H9 (cell line): ENCODE measurements around the gene CFAP45. TPM values are rescaled to one million over a fixed set of nuclear protein-coding genes. Genes with fewer than 3 reads are reported as not detected.

Source experiments
- DNase-seq: peaks from one replicate; pipeline ENCODE4 v3.0.0-alpha.2; 2017
- H2AFZ ChIP-seq: one replicate; pipeline ENCODE4 v1.6.1; 2013; ENCODE audit warnings: mild to moderate bottlenecking, low read length, control low read depth, moderate library complexity
- H2AK5ac ChIP-seq: 2 replicates; pipeline ENCODE4 v1.6.1; 2013; ENCODE audit warnings: low read length, control low read depth, mixed read lengths; ENCODE audit not compliant: insufficient read length
- H2BK120ac ChIP-seq: one replicate; pipeline ENCODE4 v1.6.1; 2013; ENCODE audit warnings: low read depth, mild to moderate bottlenecking, low read length, control low read depth, inconsistent platforms; ENCODE audit not compliant: poor library complexity, severe bottlenecking
- H2BK12ac ChIP-seq: 2 replicates; pipeline ENCODE4 v1.6.1; 2013; ENCODE audit warnings: low read length, control low read depth, mixed read lengths, low read depth; ENCODE audit not compliant: insufficient read length
- H2BK15ac ChIP-seq: 2 replicates; pipeline ENCODE4 v1.6.1; 2013; ENCODE audit warnings: low read depth, low read length, control low read depth
- H2BK20ac ChIP-seq: one replicate; pipeline ENCODE4 v1.6.1; 2013; ENCODE audit warnings: low read depth, mild to moderate bottlenecking, low read length, control low read depth, inconsistent platforms; ENCODE audit not compliant: poor library complexity, severe bottlenecking
- H2BK5ac ChIP-seq: 2 replicates; pipeline ENCODE4 v1.6.1; 2013; ENCODE audit warnings: low read length, control low read depth, mixed read lengths; ENCODE audit not compliant: insufficient read length
- H3K14ac ChIP-seq: 2 replicates; pipeline ENCODE4 v1.6.1; 2013; ENCODE audit warnings: low read length, control low read depth; ENCODE audit not compliant: insufficient read depth
- H3K18ac ChIP-seq: 2 replicates; pipeline ENCODE4 v1.6.1; 2013; ENCODE audit warnings: low read depth, mild to moderate bottlenecking, mixed read lengths, low read length, control low read depth; ENCODE audit not compliant: insufficient read length
- H3K23ac ChIP-seq: 2 replicates; pipeline ENCODE4 v1.6.1; 2013; ENCODE audit warnings: low read length, control low read depth, mixed read lengths, low read depth; ENCODE audit not compliant: insufficient read length
- H3K23me2 ChIP-seq: 2 replicates; pipeline ENCODE4 v1.6.1; 2013; ENCODE audit warnings: low read depth, mild to moderate bottlenecking, mixed read lengths, low read length, control low read depth; ENCODE audit not compliant: insufficient read length, poor library complexity, severe bottlenecking
- H3K27ac ChIP-seq: 2 replicates; pipeline ENCODE4 v1.5.1; 2013; ENCODE audit warnings: low read length, control low read depth, mixed read lengths, low read depth; ENCODE audit not compliant: insufficient read length
- H3K27me3 ChIP-seq: 2 replicates; pipeline ENCODE4 v1.6.1; 2013; ENCODE audit warnings: low read length, control low read depth, inconsistent platforms; ENCODE audit not compliant: insufficient read depth
- H3K4ac ChIP-seq: 2 replicates; pipeline ENCODE4 v1.6.1; 2013; ENCODE audit warnings: low read depth, mild to moderate bottlenecking, control low read depth, inconsistent platforms, low read length, moderate library complexity
- H3K4me1 ChIP-seq: 2 replicates; pipeline ENCODE4 v1.6.1; 2013; ENCODE audit warnings: low read length, control low read depth, inconsistent platforms; ENCODE audit not compliant: insufficient read depth
- H3K4me2 ChIP-seq: 2 replicates; pipeline ENCODE4 v1.6.1; 2013; ENCODE audit warnings: low read length, control low read depth, mixed read lengths; ENCODE audit not compliant: insufficient read length, insufficient read depth
- H3K56ac ChIP-seq: 2 replicates; pipeline ENCODE4 v1.6.1; 2013; ENCODE audit warnings: low read depth, mild to moderate bottlenecking, mixed read lengths, low read length, control low read depth; ENCODE audit not compliant: insufficient read length
- H3K79me1 ChIP-seq: 2 replicates; pipeline ENCODE4 v1.6.1; 2013; ENCODE audit warnings: low read depth, mild to moderate bottlenecking, moderate library complexity, low read length, control low read depth, inconsistent platforms; ENCODE audit not compliant: insufficient read depth, poor library complexity, severe bottlenecking
- H3K79me2 ChIP-seq: 2 replicates; pipeline ENCODE4 v1.6.1; 2013; ENCODE audit warnings: low read length, control low read depth, inconsistent platforms; ENCODE audit not compliant: insufficient read depth
- H3K9ac ChIP-seq: 2 replicates; pipeline ENCODE4 v1.6.1; 2013; ENCODE audit warnings: low read length, control low read depth, mixed read lengths; ENCODE audit not compliant: insufficient read length; ENCODE audit errors: extremely low read depth
- H3K9me3 ChIP-seq: one replicate; pipeline ENCODE4 v1.6.1; 2013; ENCODE audit warnings: low read depth, low read length, inconsistent platforms; ENCODE audit not compliant: control insufficient read depth
- H3T11ph ChIP-seq: one replicate; pipeline ENCODE4 v1.6.1; 2013; ENCODE audit warnings: mild to moderate bottlenecking, low read length, control low read depth, inconsistent platforms
- H4K20me1 ChIP-seq: one replicate; pipeline ENCODE4 v1.6.1; 2013; ENCODE audit not compliant: control insufficient read depth, insufficient read length, insufficient read depth
- H4K5ac ChIP-seq: 2 replicates; pipeline ENCODE4 v1.6.1; 2013; ENCODE audit warnings: low read depth, mild to moderate bottlenecking, mixed read lengths, low read length, control low read depth; ENCODE audit not compliant: insufficient read length
- H4K8ac ChIP-seq: replicated peaks from 2 replicates; pipeline ENCODE4 v1.6.1; 2013; ENCODE audit warnings: low read length, control low read depth, mixed read lengths, low read depth; ENCODE audit not compliant: insufficient read length
- H4K91ac ChIP-seq: 2 replicates; pipeline ENCODE4 v1.6.1; 2013; ENCODE audit warnings: low read depth, mild to moderate bottlenecking, moderate library complexity, mixed read lengths, low read length, control low read depth; ENCODE audit not compliant: insufficient read length
- H3K27ac Mint-ChIP-seq, 3 experiments: 2 replicates in 2 of 3; 3 replicates in 1 of 3; pipeline ENCODE4 v1.8.0; 2020 to 2021; ENCODE audit warnings: mixed read lengths in 3 of 3, mild to moderate bottlenecking in 1 of 3, moderate library complexity in 1 of 3
- H3K27me3 Mint-ChIP-seq: 2 replicates; pipeline ENCODE4 v1.8.0; 2021; ENCODE audit warnings: low read depth, mild to moderate bottlenecking, moderate library complexity, mixed read lengths
- H3K36me3 Mint-ChIP-seq, 3 experiments: 2 replicates in 2 of 3; 3 replicates in 1 of 3; pipeline ENCODE4 v1.8.0; 2020 to 2021; ENCODE audit warnings: low read depth in 3 of 3, mixed read lengths in 3 of 3; ENCODE audit not compliant: insufficient read depth in 1 of 3
- H3K4me1 Mint-ChIP-seq, 2 experiments: 2 replicates each; pipeline ENCODE4 v1.8.0; 2020; ENCODE audit warnings: mixed read lengths in 2 of 2
- H3K4me3 Mint-ChIP-seq, 2 experiments: 2 replicates in 1 of 2; 3 replicates in 1 of 2; pipeline ENCODE4 v1.8.0; 2020 to 2021; ENCODE audit warnings: mild to moderate bottlenecking in 2 of 2, mixed read lengths in 2 of 2, moderate library complexity in 1 of 2
- H3K9me3 Mint-ChIP-seq, 2 experiments: 2 replicates in 1 of 2; 3 replicates in 1 of 2; pipeline ENCODE4 v1.8.0; 2020; ENCODE audit warnings: mild to moderate bottlenecking in 2 of 2, mixed read lengths in 2 of 2, moderate library complexity in 1 of 2
- WGBS: extraction: QIAGEN DNeasy Blood & Tissue Kit; methylation state at CpG from one replicate; pipeline ENCODE4 v1.1.7; 2013; ENCODE audit warnings: missing lambda C conversion rate, low lambda C conversion rate, mixed read lengths; ENCODE audit not compliant: insufficient read length; ENCODE audit errors: extremely low coverage; 5-methylcytosine and 5-hydroxymethylcytosine counted together
- total RNA-seq: library from RNA; stranded (reverse); gene quantifications from 2 replicates; pipeline ENCODE4 v1.2.1, GENCODE V29; 2021
- TF ChIP-seq, protein P1 (sequence below): fragments of 200-600 bp; sonication (generic); conservative IDR thresholded peaks from 3 replicates; pipeline ENCODE4 v1.8.0; 2021; ENCODE audit warnings: antibody characterized with exemption, mild to moderate bottlenecking

CFAP45 gene
- total RNA-seq, 1 experiment from 2014 or later = 0.85 TPM

DNA sequence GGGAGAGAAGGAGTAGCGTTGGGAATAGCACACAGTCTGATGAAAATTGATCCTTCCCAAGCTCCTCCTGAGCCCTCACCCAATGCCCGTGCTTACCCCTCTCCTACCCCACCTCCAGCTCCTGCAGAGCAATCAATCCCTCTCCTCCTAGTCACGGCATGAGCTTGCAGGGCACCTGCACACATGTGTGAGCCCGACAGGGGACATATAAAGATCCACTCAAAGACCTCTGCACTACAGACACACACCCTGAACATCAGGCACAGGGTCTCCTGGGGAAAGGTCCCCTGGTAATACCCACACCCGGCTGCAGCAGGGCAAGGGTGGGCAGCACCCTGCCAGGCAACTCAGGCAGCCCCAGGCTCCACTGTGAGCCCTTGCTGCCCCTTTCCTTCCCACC, 37.9 kb downstream of the CFAP45 start:
- H3K23ac ChIP-seq = no peak overlapping the region
- TF ChIP-seq, protein P1, sequence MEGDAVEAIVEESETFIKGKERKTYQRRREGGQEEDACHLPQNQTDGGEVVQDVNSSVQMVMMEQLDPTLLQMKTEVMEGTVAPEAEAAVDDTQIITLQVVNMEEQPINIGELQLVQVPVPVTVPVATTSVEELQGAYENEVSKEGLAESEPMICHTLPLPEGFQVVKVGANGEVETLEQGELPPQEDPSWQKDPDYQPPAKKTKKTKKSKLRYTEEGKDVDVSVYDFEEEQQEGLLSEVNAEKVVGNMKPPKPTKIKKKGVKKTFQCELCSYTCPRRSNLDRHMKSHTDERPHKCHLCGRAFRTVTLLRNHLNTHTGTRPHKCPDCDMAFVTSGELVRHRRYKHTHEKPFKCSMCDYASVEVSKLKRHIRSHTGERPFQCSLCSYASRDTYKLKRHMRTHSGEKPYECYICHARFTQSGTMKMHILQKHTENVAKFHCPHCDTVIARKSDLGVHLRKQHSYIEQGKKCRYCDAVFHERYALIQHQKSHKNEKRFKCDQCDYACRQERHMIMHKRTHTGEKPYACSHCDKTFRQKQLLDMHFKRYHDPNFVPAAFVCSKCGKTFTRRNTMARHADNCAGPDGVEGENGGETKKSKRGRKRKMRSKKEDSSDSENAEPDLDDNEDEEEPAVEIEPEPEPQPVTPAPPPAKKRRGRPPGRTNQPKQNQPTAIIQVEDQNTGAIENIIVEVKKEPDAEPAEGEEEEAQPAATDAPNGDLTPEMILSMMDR = no peak
- no peak overlapping the region for H4K5ac ChIP-seq
- H3K9ac ChIP-seq = no peak overlapping the region
- no peak overlapping the region for H2AK5ac ChIP-seq
- Mint-ChIP-seq H3K4me1 (peaks cover 15 to 21% of the 10 kb centered on the region in 2 experiments), H3K4me3 (no peak overlapping the region), H3K27me3 (peaks cover 30% of the 10 kb centered on the region), H3K27ac (no peak overlapping the region; a peak in 1 of 7 replicates), H3K9me3 (no peaks in the 10 kb centered on the region), H3K36me3 (no peaks in the 10 kb centered on the region)
- H4K8ac ChIP-seq = no peak overlapping the region
- no peak overlapping the region for H3T11ph ChIP-seq
- H3K18ac ChIP-seq = no peak overlapping the region
- no peaks in the 10 kb centered on the region for H3K79me2 ChIP-seq
- no peaks in the 10 kb centered on the region for H3K79me1 ChIP-seq
- H4K91ac ChIP-seq = no peak overlapping the region
- H3K27me3 ChIP-seq = no peaks in the 10 kb centered on the region
- H2AFZ ChIP-seq = no peak overlapping the region
- H2BK12ac ChIP-seq = no peak overlapping the region
- H3K23me2 ChIP-seq = no peaks in the 10 kb centered on the region
- H2BK20ac ChIP-seq = no peak overlapping the region
- DNase-seq = no peak
- no peak overlapping the region for H3K27ac ChIP-seq
- H3K9me3 ChIP-seq = no peaks in the 10 kb centered on the region
- H3K4me2 ChIP-seq = no peak overlapping the region
- H2BK5ac ChIP-seq = no peak overlapping the region
- no peak overlapping the region for H3K56ac ChIP-seq
- no peaks in the 10 kb centered on the region for H3K4me1 ChIP-seq
- no peak overlapping the region for H2BK15ac ChIP-seq
- WGBS = no CpG with 5 or more reads among the region's 5 CpGs
- H3K14ac ChIP-seq = no peak overlapping the region
- no peak overlapping the region for H2BK120ac ChIP-seq
- H3K4ac ChIP-seq = no peak overlapping the region
- H4K20me1 ChIP-seq = peaks cover 2% of the 10 kb centered on the region
